AML-193 (cell line): ENCODE data around the gene RIMS4.

Source experiments
- DNase-seq, 2 experiments: peaks; one replicate each; lab custom pipeline; 2025; lab: John Stamatoyannopoulos, UW

The RIMS4 gene

DNA sequence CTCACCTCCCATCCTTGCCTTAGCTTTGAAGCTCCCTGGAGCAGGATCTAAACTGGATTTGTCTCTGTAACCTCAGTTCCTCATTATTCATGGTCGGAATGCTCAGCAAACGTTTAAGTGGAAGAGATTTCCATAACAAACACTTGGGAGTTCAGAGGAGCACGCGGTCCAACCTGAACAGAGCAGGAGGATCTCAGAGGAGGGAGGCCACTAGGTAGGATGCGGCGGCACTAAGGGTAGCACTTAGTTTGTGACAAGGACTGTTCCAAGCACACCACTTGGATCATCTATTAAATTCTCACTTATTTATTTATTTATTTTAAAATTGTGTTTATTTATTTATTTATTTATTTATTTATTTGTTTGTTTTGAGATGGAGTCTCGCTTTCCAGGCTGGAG lies 108.5 kb downstream of the RIMS4 start:
- no peak for DNase-seq
